Tibial nerve (tissue), 4 donors: Measurements from ENCODE around the gene DFFB. TPM values are rescaled to one million over a fixed set of nuclear protein-coding genes. Genes with fewer than 3 reads are reported as not detected.

Experiments used
- DNase-seq, 2 donors: peaks; one replicate each; pipeline ENCODE4 v3.0.0-alpha.2; 2019; ENCODE audit warnings: low spot score in 2 of 2
- H3K27ac ChIP-seq, 4 donors: fragments of 200-600 bp; sonication (generic) in 3 of 4; one replicate each; pipeline ENCODE4 v1.5.1; 2017 to 2019; ENCODE audit warnings: mild to moderate bottlenecking in 1 of 4
- H3K27me3 ChIP-seq, 2 donors: fragments of 200-600 bp; sonication (generic) in 1 of 2; one replicate each; pipeline versions ENCODE4 v1.5.1 to v1.6.0; 2017 to 2019
- H3K36me3 ChIP-seq, 3 donors: fragments of 200-600 bp; sonication (generic); one replicate each; pipeline ENCODE4 v1.5.1; 2018 to 2019
- H3K4me1 ChIP-seq, 4 donors: fragments of 200-600 bp; sonication (generic) in 3 of 4; one replicate each; pipeline ENCODE4 v1.5.1; 2017 to 2019
- H3K4me3 ChIP-seq, 4 donors: fragments of 200-600 bp; sonication (generic) in 3 of 4; one replicate each; pipeline ENCODE4 v1.5.1; 2017 to 2019; ENCODE audit warnings: mild to moderate bottlenecking in 1 of 4, moderate library complexity in 1 of 4
- H3K9me3 ChIP-seq, 4 donors: fragments of 200-600 bp; sonication (generic) in 3 of 4; one replicate each; pipeline ENCODE4 v1.5.1; 2017 to 2019
- EP300 ChIP-seq, 2 donors: sonication (generic); formaldehyde crosslinking; IDR thresholded peaks; one replicate each; pipeline ENCODE4 v1.6.1; 2017; ENCODE audit warnings: antibody characterized with exemption in 2 of 2, mild to moderate bottlenecking in 1 of 2
- POLR2A ChIP-seq, 2 donors: fragments of 450-650 bp; IDR thresholded peaks; one replicate each; pipeline ENCODE4 v1.6.1; 2017; ENCODE audit warnings: antibody characterized with exemption in 2 of 2, mild to moderate bottlenecking in 2 of 2, moderate library complexity in 2 of 2
- WGBS, 2 donors: methylation state at CpG; one replicate each; pipeline ENCODE4 v1.1.5; 2018; 5-methylcytosine and 5-hydroxymethylcytosine counted together
- total RNA-seq, 4 donors: library from RNA; depleted of rRNA; stranded (reverse); fragments of >200 nt; gene quantifications; one replicate each; pipeline ENCODE4 v1.1.0, GENCODE V29; 2016
- TF ChIP-seq, protein P1 (sequence below), 5 experiments: fragments of 200-600 bp in 3 of 5; fragments of 450-650 bp in 2 of 5; sonication (generic) in 3 of 5; IDR thresholded peaks; one replicate each; pipeline ENCODE4 v1.5.1; 2016 to 2019; ENCODE audit warnings: antibody characterized with exemption in 5 of 5, mild to moderate bottlenecking in 3 of 5, moderate library complexity in 2 of 5

The DFFB gene
- total RNA-seq, 4 donors from 2014 or later = 7.0 to 17.7 (median 15.2) TPM

- Histone ChIP-seq H3K27me3 (no peaks in the 10 kb centered on the region), H3K27ac (no peak overlapping the region), H3K9me3 (no peaks in the 10 kb centered on the region), H3K36me3 (peaks cover 0 to 55% (median 0%) of the 10 kb centered on the region in 3 donors), H3K4me3 (no peak overlapping the region), H3K4me1 (no peaks in the 10 kb centered on the region)
- WGBS, 2 donors = 91 to 100% methylated on average over 1 to 2 of the region's 2 CpGs
- no peak for DNase-seq
- no peak for TF ChIP-seq POLR2A (IDR thresholded peaks at IDR 0.05)
- TF ChIP-seq, protein P1, sequence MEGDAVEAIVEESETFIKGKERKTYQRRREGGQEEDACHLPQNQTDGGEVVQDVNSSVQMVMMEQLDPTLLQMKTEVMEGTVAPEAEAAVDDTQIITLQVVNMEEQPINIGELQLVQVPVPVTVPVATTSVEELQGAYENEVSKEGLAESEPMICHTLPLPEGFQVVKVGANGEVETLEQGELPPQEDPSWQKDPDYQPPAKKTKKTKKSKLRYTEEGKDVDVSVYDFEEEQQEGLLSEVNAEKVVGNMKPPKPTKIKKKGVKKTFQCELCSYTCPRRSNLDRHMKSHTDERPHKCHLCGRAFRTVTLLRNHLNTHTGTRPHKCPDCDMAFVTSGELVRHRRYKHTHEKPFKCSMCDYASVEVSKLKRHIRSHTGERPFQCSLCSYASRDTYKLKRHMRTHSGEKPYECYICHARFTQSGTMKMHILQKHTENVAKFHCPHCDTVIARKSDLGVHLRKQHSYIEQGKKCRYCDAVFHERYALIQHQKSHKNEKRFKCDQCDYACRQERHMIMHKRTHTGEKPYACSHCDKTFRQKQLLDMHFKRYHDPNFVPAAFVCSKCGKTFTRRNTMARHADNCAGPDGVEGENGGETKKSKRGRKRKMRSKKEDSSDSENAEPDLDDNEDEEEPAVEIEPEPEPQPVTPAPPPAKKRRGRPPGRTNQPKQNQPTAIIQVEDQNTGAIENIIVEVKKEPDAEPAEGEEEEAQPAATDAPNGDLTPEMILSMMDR (IDR thresholded peaks at IDR 0.05) = no peak
- no peak for TF ChIP-seq EP300 (IDR thresholded peaks at IDR 0.05)
Measured at GRCh38 chr1:3814065-3814464, 43.2 kb upstream of the DFFB start.

DNA sequence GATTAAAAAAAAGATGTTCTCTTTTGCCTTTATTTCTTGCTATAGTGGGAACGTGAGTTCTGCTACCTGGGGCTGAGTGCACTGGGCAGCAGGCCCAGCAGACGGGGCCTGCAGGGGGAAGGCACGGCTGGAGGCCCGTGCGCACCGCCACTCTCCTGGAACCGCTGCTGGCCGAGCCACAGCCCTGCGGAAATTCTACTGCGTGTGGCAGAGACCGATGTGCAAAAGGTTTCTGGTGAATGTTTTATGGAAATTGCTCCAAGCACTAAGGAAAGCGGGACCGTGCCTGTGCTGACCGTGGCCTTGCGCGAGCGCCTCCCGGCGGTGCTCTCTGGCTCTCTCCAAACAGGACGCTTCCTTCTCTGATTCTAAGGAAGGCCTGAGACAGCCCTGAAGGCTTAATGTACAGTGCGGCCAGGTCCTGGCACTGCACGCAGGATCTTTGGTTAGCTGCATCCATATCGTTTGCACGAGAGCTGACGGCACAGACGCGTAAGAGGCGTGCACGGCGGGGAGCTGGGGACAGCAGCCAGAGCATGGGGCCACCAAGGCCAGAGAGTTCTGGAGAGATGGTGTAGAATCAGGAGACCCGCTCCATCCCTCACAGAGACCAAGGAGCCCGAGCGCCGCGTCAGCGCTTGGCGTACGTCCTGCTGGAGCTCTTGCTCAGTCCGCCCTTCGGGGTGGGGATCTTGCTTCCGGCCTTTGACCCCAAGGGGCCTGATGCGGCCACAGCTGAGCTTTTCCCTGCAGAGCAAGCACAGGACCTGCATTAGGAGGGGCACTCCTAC is 42.3 kb upstream of the DFFB start:
- WGBS, 2 donors = 88 to 91% methylated on average over 41 to 42 of the region's 42 CpGs
- DNase-seq = no peak
- Histone ChIP-seq H3K36me3 (peaks cover 0 to 64% (median 0%) of the 10 kb centered on the region in 3 donors), H3K4me1 (no peaks in the 10 kb centered on the region), H3K27ac (no peak overlapping the region), H3K27me3 (no peaks in the 10 kb centered on the region), H3K4me3 (no peak overlapping the region), H3K9me3 (no peaks in the 10 kb centered on the region)
- TF ChIP-seq EP300 (IDR thresholded peaks at IDR 0.05) (no peak), POLR2A (IDR thresholded peaks at IDR 0.05) (no peak)
- TF ChIP-seq, protein P1 (IDR thresholded peaks at IDR 0.05) = no peak

- 88 to 90% methylated on average over 38 of the region's 38 CpGs for WGBS, 2 donors
- Histone ChIP-seq H3K9me3 (no peaks in the 10 kb centered on the region), H3K27me3 (no peaks in the 10 kb centered on the region), H3K4me1 (no peaks in the 10 kb centered on the region), H3K27ac (no peak overlapping the region), H3K4me3 (no peak overlapping the region), H3K36me3 (peaks cover 0 to 80% (median 9%) of the 10 kb centered on the region in 3 donors)
- DNase-seq = no peak
- TF ChIP-seq POLR2A (IDR thresholded peaks at IDR 0.05) = no peak
- no peak for TF ChIP-seq EP300 (IDR thresholded peaks at IDR 0.05)
- TF ChIP-seq, protein P1 (IDR thresholded peaks at IDR 0.05) = no peak
Measured at GRCh38 chr1:3816331-3817137, 40.7 kb upstream of the DFFB start.

DNA sequence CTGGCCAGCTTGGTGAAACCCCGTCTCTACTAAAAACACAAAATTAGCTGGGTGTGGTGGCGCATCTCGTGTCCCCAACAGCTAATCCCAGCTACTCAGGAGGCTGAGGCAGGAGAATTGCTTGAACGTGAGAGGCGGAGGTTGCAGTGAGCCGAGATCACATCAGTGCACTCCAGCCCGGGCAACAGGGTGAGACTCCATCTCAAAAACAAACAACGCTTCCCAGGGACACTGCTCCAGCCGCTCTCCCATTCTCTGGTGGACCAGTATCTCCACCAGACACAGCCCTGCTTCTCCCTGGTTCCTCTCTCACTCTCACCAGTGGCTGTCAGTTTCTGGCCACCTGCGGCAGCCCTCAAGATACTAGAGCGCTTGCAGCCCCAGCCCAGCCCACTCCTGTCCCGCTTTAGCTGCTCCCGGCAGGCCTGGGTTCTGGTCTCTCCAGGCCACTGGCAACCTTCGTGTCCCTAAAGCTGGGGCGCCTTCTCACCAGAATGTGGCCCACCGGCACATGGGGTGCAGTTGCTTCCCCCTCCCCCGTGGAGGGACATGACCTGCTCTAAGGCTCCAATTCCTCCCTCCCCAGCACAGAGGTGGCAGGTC is 40.0 kb upstream of the DFFB start:
- Histone ChIP-seq H3K4me1 (no peaks in the 10 kb centered on the region), H3K27ac (no peak overlapping the region), H3K36me3 (peaks cover 0 to 87% (median 9%) of the 10 kb centered on the region in 3 donors), H3K9me3 (no peaks in the 10 kb centered on the region), H3K4me3 (no peak overlapping the region), H3K27me3 (no peaks in the 10 kb centered on the region)
- TF ChIP-seq, protein P1 (IDR thresholded peaks at IDR 0.05) = no peak
- TF ChIP-seq EP300 (IDR thresholded peaks at IDR 0.05) = no peak
- TF ChIP-seq POLR2A (IDR thresholded peaks at IDR 0.05) = no peak
- 89 to 90% methylated on average over 16 to 17 of the region's 17 CpGs for WGBS, 2 donors
- no peak for DNase-seq
